RWPE1 (cell line): ENCODE measurements around the gene DPYSL3.
"Not testable (repeated sequence)": the region's sequence is repeated elsewhere in the genome, so short reads cannot be mapped to it uniquely, and the experiment has no call there.

Experiments
- CTCF ChIA-PET: fragments of 350-600 bp; sonication (Branson Sonifier 250); formaldehyde crosslinking; extraction: SDS; loops from one replicate; lab custom pipeline; 2021; lab: Yijun Ruan, JAX
- POLR2A ChIA-PET: fragments of 400-600 bp; formaldehyde crosslinking; extraction: SDS; loops from one replicate; lab custom pipeline; 2020; ENCODE audit warnings: antibody characterized with exemption; ENCODE audit not compliant: low non-redundant PET; lab: Yijun Ruan, JAX
- DNase-seq: peaks from one replicate; pipeline ENCODE4 v3.0.0; 2012; ENCODE audit warnings: low spot score
- H3K27ac ChIP-seq: fragments of 450-650 bp; 2 replicates; pipeline ENCODE4 v1.5.1; 2017
- CTCF ChIP-seq: fragments of 450-650 bp; conservative IDR thresholded peaks from 2 replicates; pipeline ENCODE4 v1.5.1; 2017; ENCODE audit warnings: low read depth, mild to moderate bottlenecking

The DPYSL3 gene

GRCh38 chr5:147509710-147510651 lies at the start of gene DPYSL3:
TSS of gene DPYSL3 (minus strand) at chr5:147510068. CDS start at chr5:147509858, 210 bp downstream.
- peak; percentile 44 for DNase-seq
- ChIA-PET POLR2A (no interaction called here), CTCF (interaction anchor here (0.5 to 1.0 kb wide), 3 partner anchors 14 to 212 kb away, joined by 3 to 4 read pairs (median 3); no protein-coding TSS in a partner anchor)

GRCh38 chr5:147558826-147559225 lies 49.0 kb upstream of the DPYSL3 start:
- peak; percentile 53 for TF ChIP-seq CTCF
- CTCF ChIA-PET, result interaction anchor here (0.6 to 0.8 kb wide), 2 partner anchors 33 to 118 kb away, joined by 3 to 5 read pairs; no protein-coding TSS in a partner anchor
- no peak overlapping the region for H3K27ac ChIP-seq
- DNase-seq, result peak; percentile 62
- POLR2A ChIA-PET, result no interaction called here

More at GRCh38 chr5:147509710-147510651, at the start of gene DPYSL3:
- peak within 1 kb of the TSS; percentile 86 for H3K27ac ChIP-seq
- TF ChIP-seq CTCF, result peak; percentile 73

GRCh38 chr5:147557876-147558745 lies 48.2 kb upstream of the DPYSL3 start:
- H3K27ac ChIP-seq, result no peak overlapping the region
- POLR2A ChIA-PET, result no interaction called here
- DNase-seq, result no peak
- TF ChIP-seq CTCF, result no peak
- CTCF ChIA-PET, result interaction anchor here (0.6 to 0.8 kb wide), 3 partner anchors 32 to 181 kb away, joined by 3 to 5 read pairs (median 3); no protein-coding TSS in a partner anchor

- TF ChIP-seq CTCF, result no peak
- DNase-seq, result no peak
- ChIA-PET POLR2A (no interaction called here), CTCF (no interaction called here)
- H3K27ac ChIP-seq, result peak overlapping the region; percentile 23
Measured at GRCh38 chr5:147555176-147555575, 45.3 kb upstream of the DPYSL3 start.

- peak overlapping the region; percentile 90 for H3K27ac ChIP-seq
- TF ChIP-seq CTCF, result no peak
- ChIA-PET CTCF (interaction anchor here (1.1 kb wide), 1 partner anchor 18 kb away, joined by 5 read pairs; no protein-coding TSS in a partner anchor), POLR2A (no interaction called here)
- DNase-seq, result peak; percentile 26
Measured at GRCh38 chr5:147554261-147554817, 44.5 kb upstream of the DPYSL3 start.

- DNase-seq, POLR2A ChIA-PET: not testable (repeated sequence)
- H3K27ac ChIP-seq, result peak overlapping the region; percentile 90
- CTCF ChIA-PET, result interaction anchor here (0.6 to 1.1 kb wide), 2 partner anchors 19 to 635 kb away, joined by 3 to 5 read pairs; no protein-coding TSS in a partner anchor
Measured at GRCh38 chr5:147553817-147554216, 43.9 kb upstream of the DPYSL3 start.
